B cell (primary cell): Measurements from ENCODE around the gene SCN4A. TPM values are rescaled to one million over a fixed set of nuclear protein-coding genes. Genes with fewer than 3 reads are reported as not detected.
A peak's percentile ranks its signal among the peaks of the same experiment; 100 is the strongest.
"Not testable (repeated sequence)": the region's sequence is repeated elsewhere in the genome, so short reads cannot be mapped to it uniquely, and the experiment has no call there.

ENCODE experiments used
- ATAC-seq: fragments of 200-7000 bp; cut with Tn5 transposase; one replicate; pipeline ENCODE4 v1.10.0; 2021; ENCODE audit warnings: low read depth, mild to moderate bottlenecking, moderate number of reproducible peaks, moderate library complexity
- CTCF ChIA-PET: fragments of 350-600 bp; sonication (Branson Sonifier 250); formaldehyde crosslinking; loops from one replicate; lab custom pipeline; 2021; ENCODE audit warnings: antibody characterized with exemption, inconsistent platforms; lab: Charles Lee
- POLR2A ChIA-PET: fragments of 350-600 bp; sonication (Branson Sonifier 250); formaldehyde crosslinking; loops from one replicate; lab custom pipeline; 2021; ENCODE audit warnings: antibody characterized with exemption; lab: Charles Lee
- DNase-seq: peaks from one replicate; pipeline ENCODE4 v3.0.0; 2013
- H2AFZ ChIP-seq: 2 replicates; pipeline ENCODE4 v1.6.1; 2012; ENCODE audit warnings: mild to moderate bottlenecking, low read depth, low read length; ENCODE audit not compliant: insufficient read depth, poor library complexity, severe bottlenecking
- H3K27ac ChIP-seq, 2 donors: 1 replicate in 1 of 2; 2 replicates in 1 of 2; pipeline ENCODE4 v1.5.1; 2012 to 2013; ENCODE audit warnings: low read length in 2 of 2, mild to moderate bottlenecking in 2 of 2, moderate library complexity in 1 of 2
- H3K27me3 ChIP-seq, 4 experiments: fragments of 200-600 bp in 1 of 4; sonication (generic) in 1 of 4; replicated peaks in 1 of 4; 1 replicate in 2 of 4; 2 replicates in 2 of 4; pipeline versions ENCODE4 v1.6.1 to v1.7.0; 2013 to 2016; ENCODE audit warnings: low read length in 3 of 4, mild to moderate bottlenecking in 2 of 4, mixed read lengths in 1 of 4, moderate library complexity in 1 of 4; ENCODE audit not compliant: insufficient read depth in 4 of 4, control insufficient read depth in 3 of 4; ENCODE audit errors: control extremely low read depth in 1 of 4
- H3K36me3 ChIP-seq, 2 experiments: replicated peaks in 1 of 2; 1 replicate in 1 of 2; 2 replicates in 1 of 2; pipeline versions ENCODE4 v1.6.1 to v1.7.1; 2013; ENCODE audit warnings: low read length in 1 of 2; ENCODE audit not compliant: insufficient read depth in 2 of 2, control insufficient read depth in 1 of 2; ENCODE audit errors: control extremely low read depth in 1 of 2, extremely low read depth in 1 of 2
- H3K4me1 ChIP-seq, 2 donors: fragments of 200-600 bp in 1 of 2; sonication (generic) in 1 of 2; 1 replicate in 1 of 2; 2 replicates in 1 of 2; pipeline versions ENCODE4 v1.5.1 to v1.6.1; 2013 to 2017; ENCODE audit warnings: low read length in 2 of 2; ENCODE audit not compliant: control insufficient read depth in 2 of 2, insufficient read depth in 2 of 2
- H3K4me2 ChIP-seq: replicated peaks from 2 replicates; pipeline ENCODE3; 2012; ENCODE audit warnings: mild to moderate bottlenecking, low read depth, low read length; ENCODE audit not compliant: poor library complexity, severe bottlenecking
- H3K4me3 ChIP-seq, 5 experiments: fragments of 200-600 bp in 1 of 5; sonication (generic) in 1 of 5; 1 replicate in 3 of 5; 2 replicates in 2 of 5; pipeline versions ENCODE4 v1.5.1 to v1.7.0; 2011 to 2016; ENCODE audit warnings: low read length in 4 of 5, mild to moderate bottlenecking in 4 of 5, low read depth in 2 of 5, control low read depth in 1 of 5, moderate library complexity in 1 of 5; ENCODE audit not compliant: insufficient read depth in 1 of 5; ENCODE audit errors: control extremely low read depth in 1 of 5, extremely low read depth in 1 of 5
- H3K79me2 ChIP-seq: fragments of 200-600 bp; sonication (generic); one replicate; pipeline ENCODE4 v1.6.0; 2016; ENCODE audit warnings: low read length; ENCODE audit not compliant: control insufficient read depth, insufficient read depth
- H3K9ac ChIP-seq: fragments of 200-600 bp; sonication (generic); 2 replicates; pipeline ENCODE4 v1.6.1; 2017; ENCODE audit warnings: mild to moderate bottlenecking, low read length, moderate library complexity
- H3K9me3 ChIP-seq, 3 donors: one replicate each; pipeline versions ENCODE4 v1.6.1 to v1.7.1; 2013; ENCODE audit warnings: low read length in 2 of 3; ENCODE audit not compliant: control insufficient read depth in 2 of 3, insufficient read depth in 1 of 3; ENCODE audit errors: control extremely low read depth in 1 of 3
- H4K20me1 ChIP-seq: 2 replicates; pipeline ENCODE4 v1.6.0; 2012; ENCODE audit warnings: mild to moderate bottlenecking, low read length; ENCODE audit not compliant: insufficient read depth, control insufficient read depth, poor library complexity, severe bottlenecking
- H3K27ac Mint-ChIP-seq: one replicate; pipeline ENCODE4 v1.8.0; 2021; ENCODE audit warnings: mixed read lengths
- H3K27me3 Mint-ChIP-seq: one replicate; pipeline ENCODE4 v1.8.0; 2021; ENCODE audit warnings: mixed read lengths
- H3K4me1 Mint-ChIP-seq: one replicate; pipeline ENCODE4 v1.8.0; 2021; ENCODE audit warnings: mixed read lengths
- H3K4me3 Mint-ChIP-seq: one replicate; pipeline ENCODE4 v1.8.0; 2021; ENCODE audit warnings: mixed read lengths
- H3K9me3 Mint-ChIP-seq: one replicate; pipeline ENCODE4 v1.8.0; 2022; ENCODE audit warnings: mixed read lengths; ENCODE audit not compliant: insufficient read depth
- WGBS: methylation state at CpG from one replicate; pipeline ENCODE4 v1.1.5; 2013; ENCODE audit warnings: missing lambda C conversion rate; ENCODE audit not compliant: insufficient coverage; 5-methylcytosine and 5-hydroxymethylcytosine counted together
- intact Hi-C: fragments of 100-400 bp; cut with micrococcal nuclease; formaldehyde crosslinking; loops from one replicate; pipeline ENCODE4 v1.10.0; 2022
- polyA plus RNA-seq: library from polyadenylated mRNA; depleted of rRNA; stranded (reverse); fragments of >200 nt; gene quantifications from 2 replicates; pipeline ENCODE4 v1.2.3, GENCODE V29; 2012
- total RNA-seq, 2 donors: library from RNA; stranded (reverse); fragments of 120-200 nt in 1 of 2; gene quantifications; 1 replicate in 1 of 2; 2 replicates in 1 of 2; pipeline versions ENCODE4 v1.2.3 to v1.2.4, GENCODE V29; 2013 to 2022
- TF ChIP-seq, protein P1 (sequence below): fragments of 200-600 bp; IDR thresholded peaks from one replicate; pipeline ENCODE4 v1.8.0; 2022; ENCODE audit warnings: antibody characterized with exemption, mild to moderate bottlenecking

Gene SCN4A
- total and polyA plus RNA-seq, 2 donors (not counting 1 experiment from before 2014, with no cell fraction given): 1.1 to 1.4 TPM

DNA sequence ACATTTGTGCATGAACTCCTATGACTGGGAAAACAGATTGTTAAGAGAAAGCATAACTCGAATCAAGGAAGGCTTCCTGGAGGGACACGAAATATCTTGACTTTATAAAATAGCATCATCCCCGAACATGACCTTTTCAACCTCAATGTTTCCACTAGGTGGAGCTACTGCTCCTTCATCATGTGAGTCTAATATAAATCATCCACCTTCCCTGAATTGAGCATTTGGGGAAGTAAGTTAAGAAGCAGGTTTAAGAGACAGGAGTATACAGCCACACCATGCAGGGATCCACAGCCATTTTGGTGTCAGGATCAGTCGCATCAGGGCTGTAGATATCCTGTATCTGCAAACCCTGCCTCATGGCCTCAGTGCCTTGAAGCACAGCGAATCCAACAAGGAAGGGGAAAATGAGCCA is 68.9 kb downstream of the SCN4A start:
- POLR2A ChIA-PET, H3K27ac Mint-ChIP-seq: not testable (repeated sequence)
- TF ChIP-seq, protein P1, sequence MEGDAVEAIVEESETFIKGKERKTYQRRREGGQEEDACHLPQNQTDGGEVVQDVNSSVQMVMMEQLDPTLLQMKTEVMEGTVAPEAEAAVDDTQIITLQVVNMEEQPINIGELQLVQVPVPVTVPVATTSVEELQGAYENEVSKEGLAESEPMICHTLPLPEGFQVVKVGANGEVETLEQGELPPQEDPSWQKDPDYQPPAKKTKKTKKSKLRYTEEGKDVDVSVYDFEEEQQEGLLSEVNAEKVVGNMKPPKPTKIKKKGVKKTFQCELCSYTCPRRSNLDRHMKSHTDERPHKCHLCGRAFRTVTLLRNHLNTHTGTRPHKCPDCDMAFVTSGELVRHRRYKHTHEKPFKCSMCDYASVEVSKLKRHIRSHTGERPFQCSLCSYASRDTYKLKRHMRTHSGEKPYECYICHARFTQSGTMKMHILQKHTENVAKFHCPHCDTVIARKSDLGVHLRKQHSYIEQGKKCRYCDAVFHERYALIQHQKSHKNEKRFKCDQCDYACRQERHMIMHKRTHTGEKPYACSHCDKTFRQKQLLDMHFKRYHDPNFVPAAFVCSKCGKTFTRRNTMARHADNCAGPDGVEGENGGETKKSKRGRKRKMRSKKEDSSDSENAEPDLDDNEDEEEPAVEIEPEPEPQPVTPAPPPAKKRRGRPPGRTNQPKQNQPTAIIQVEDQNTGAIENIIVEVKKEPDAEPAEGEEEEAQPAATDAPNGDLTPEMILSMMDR: peak; percentile 70

DNA sequence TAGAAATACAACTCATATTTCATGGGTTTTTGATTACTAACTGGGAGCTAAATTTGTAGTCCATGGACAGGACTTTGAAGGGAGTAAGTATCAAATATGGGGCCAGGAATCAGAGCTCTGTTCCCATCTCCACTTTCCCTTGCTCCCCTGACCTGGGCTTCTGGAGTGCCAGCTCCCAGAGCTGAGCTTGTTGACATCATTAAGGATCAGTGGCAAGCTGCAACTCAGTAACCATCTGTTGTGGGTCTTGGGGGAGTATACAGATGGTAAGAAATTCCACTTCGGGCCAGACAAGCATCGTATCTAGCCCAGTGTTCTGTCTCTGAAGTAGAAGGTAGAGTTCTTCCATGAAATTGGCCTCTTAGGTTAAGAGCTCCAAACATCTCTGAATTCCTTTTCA is 70.7 kb downstream of the SCN4A start:
- H3K9me3 ChIP-seq, H3K4me1 ChIP-seq, H3K27ac ChIP-seq, H3K4me1 Mint-ChIP-seq, H4K20me1 ChIP-seq, H3K27ac Mint-ChIP-seq, H3K4me3 Mint-ChIP-seq, ATAC-seq, H3K79me2 ChIP-seq, H3K4me3 ChIP-seq, H3K9ac ChIP-seq, H3K27me3 Mint-ChIP-seq, H3K9me3 Mint-ChIP-seq, H3K36me3 ChIP-seq, DNase-seq, H2AFZ ChIP-seq, H3K27me3 ChIP-seq, H3K4me2 ChIP-seq: not testable (repeated sequence)
- POLR2A ChIA-PET: interaction anchor here (1.1 kb wide), 1 partner anchor 118 kb away, joined by 9 read pairs; the partner anchor contains the start of gene ICAM2
- no CpG with 5 or more reads among the region's 2 CpGs for WGBS
- CTCF ChIA-PET: interaction anchor here (0.6 to 9.4 kb wide), 18 partner anchors 10 to 1443 kb away, joined by 3 to 152 read pairs (median 4); partner anchors contain the start of genes CSHL1, ERN1 and ICAM2
- intact Hi-C loops: loop anchor here (10.0 kb wide), 1 partner anchor 383 kb away; no protein-coding TSS in a partner anchor

More for the DNA sequence above, 68.9 kb downstream of the SCN4A start:
- ATAC-seq (peak; percentile 85), DNase-seq (peak; percentile 67)
- H3K4me2 ChIP-seq, H3K9me3 Mint-ChIP-seq, H3K79me2 ChIP-seq, H3K4me1 ChIP-seq, H3K9ac ChIP-seq, H3K4me3 Mint-ChIP-seq, H3K4me3 ChIP-seq, H3K9me3 ChIP-seq, H2AFZ ChIP-seq, H4K20me1 ChIP-seq, H3K27ac ChIP-seq, H3K27me3 ChIP-seq, H3K27me3 Mint-ChIP-seq, H3K4me1 Mint-ChIP-seq, H3K36me3 ChIP-seq: not testable (repeated sequence)
- WGBS: 50% methylated on average over 2 of the region's 5 CpGs
- CTCF ChIA-PET: interaction anchor here (0.7 to 9.4 kb wide), 13 partner anchors 8 to 242 kb away, joined by 3 to 152 read pairs (median 16); partner anchors contain the start of genes ERN1, GH1 and ICAM2
- intact Hi-C loops: loop anchor here (10.0 kb wide), 1 partner anchor 381 kb away; no protein-coding TSS in a partner anchor

DNA sequence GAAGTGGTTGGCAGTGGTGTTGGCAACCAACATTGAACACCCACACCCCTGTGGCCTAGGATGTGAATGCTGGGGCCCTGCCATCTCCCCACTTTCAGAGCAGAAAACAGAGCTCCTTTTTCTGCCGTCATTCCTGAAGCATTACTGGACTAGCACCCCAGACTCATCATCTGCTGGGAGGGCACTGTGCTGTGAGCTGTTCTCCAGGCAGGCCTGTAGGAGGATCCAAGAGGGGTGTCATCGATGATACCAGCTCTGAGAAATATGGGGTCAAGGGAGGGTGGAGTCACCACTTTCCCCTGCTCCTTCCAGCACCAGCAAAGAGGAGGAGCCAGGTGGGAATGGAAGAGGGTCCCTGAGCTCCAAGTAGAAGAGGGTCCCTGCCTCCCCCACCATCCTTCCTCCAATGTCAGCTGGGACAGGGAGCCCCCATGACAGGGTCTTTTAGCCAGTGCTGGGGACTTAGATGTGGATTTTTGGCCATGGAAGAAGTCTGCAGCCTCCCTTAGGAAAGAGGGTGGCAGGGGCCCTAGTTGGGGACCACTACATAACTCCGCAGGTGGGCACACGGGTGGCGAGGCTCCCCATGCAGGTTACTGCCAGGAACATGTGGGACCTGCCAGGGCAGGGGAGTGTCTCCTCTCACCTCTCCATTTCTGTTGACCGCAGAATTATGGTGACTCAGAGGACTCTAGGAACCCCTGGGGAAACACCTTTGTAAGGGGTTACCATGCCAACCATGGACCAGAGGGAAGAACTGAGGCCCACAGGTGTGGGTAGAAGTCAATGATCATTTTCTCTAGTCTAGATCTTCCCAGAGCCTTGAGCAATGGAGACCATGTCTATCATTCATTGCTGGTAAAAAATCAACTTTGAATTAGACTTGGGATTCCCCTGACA is 73.6 kb downstream of the SCN4A start:
- H3K27ac Mint-ChIP-seq, H3K4me1 Mint-ChIP-seq, H3K27me3 ChIP-seq, H3K4me2 ChIP-seq, H3K4me1 ChIP-seq, DNase-seq, H3K79me2 ChIP-seq, H3K36me3 ChIP-seq, H3K27ac ChIP-seq, ATAC-seq, H3K4me3 ChIP-seq, intact Hi-C loops, H3K9me3 Mint-ChIP-seq, H3K9me3 ChIP-seq, H3K9ac ChIP-seq, H2AFZ ChIP-seq, H3K4me3 Mint-ChIP-seq, H4K20me1 ChIP-seq, POLR2A ChIA-PET: not testable (repeated sequence)
- WGBS: 76% methylated on average over 4 of the region's 6 CpGs
- CTCF ChIA-PET: interaction anchor here (1.1 to 1.7 kb wide), 2 partner anchors 126 to 234 kb away, joined by 3 to 5 read pairs; no protein-coding TSS in a partner anchor
- H3K27me3 Mint-ChIP-seq: peaks cover 11% of the 10 kb centered on the region
